ENCODE measurements around the gene DNM2. TPM values are rescaled to one million over a fixed set of nuclear protein-coding genes. Genes with fewer than 3 reads are reported as not detected.

DNM2 gene
- total RNA-seq, 4 donors from 2014 or later: 73.6 to 115 (median 93.7) TPM

- Histone ChIP-seq H3K4me1 (peaks cover 0 to 13% (median 0%) of the 10 kb centered on the region in 4 donors), H3K9me3 (no peaks in the 10 kb centered on the region), H3K4me3 (no peak overlapping the region), H3K27ac (replicated peaks in 1 of 4) (no peak overlapping the region), H3K36me3 (peaks cover 83 to 100% (median 99%) of the 10 kb centered on the region in 4 donors), H3K27me3 (no peaks in the 10 kb centered on the region)
- intact Hi-C loops (cut with DNase I): no loop called here
- TF ChIP-seq POLR2A (IDR thresholded peaks at IDR 0.05; ENCODE audit: low read depth) (no peak), EP300 (IDR thresholded peaks at IDR 0.05) (no peak), POLR2AphosphoS5 (IDR thresholded peaks at IDR 0.05) (no peak)
- TF ChIP-seq, protein P1, sequence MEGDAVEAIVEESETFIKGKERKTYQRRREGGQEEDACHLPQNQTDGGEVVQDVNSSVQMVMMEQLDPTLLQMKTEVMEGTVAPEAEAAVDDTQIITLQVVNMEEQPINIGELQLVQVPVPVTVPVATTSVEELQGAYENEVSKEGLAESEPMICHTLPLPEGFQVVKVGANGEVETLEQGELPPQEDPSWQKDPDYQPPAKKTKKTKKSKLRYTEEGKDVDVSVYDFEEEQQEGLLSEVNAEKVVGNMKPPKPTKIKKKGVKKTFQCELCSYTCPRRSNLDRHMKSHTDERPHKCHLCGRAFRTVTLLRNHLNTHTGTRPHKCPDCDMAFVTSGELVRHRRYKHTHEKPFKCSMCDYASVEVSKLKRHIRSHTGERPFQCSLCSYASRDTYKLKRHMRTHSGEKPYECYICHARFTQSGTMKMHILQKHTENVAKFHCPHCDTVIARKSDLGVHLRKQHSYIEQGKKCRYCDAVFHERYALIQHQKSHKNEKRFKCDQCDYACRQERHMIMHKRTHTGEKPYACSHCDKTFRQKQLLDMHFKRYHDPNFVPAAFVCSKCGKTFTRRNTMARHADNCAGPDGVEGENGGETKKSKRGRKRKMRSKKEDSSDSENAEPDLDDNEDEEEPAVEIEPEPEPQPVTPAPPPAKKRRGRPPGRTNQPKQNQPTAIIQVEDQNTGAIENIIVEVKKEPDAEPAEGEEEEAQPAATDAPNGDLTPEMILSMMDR (IDR thresholded peaks at IDR 0.05): no peak
- DNase-seq (ENCODE audit: extremely low spot score): no peak
- 88% methylated on average over 13 of the region's 15 CpGs for WGBS
These were observed 35.3 kb upstream of the DNM2 start for GRCh38 chr19:10682397-10683063.

DNA sequence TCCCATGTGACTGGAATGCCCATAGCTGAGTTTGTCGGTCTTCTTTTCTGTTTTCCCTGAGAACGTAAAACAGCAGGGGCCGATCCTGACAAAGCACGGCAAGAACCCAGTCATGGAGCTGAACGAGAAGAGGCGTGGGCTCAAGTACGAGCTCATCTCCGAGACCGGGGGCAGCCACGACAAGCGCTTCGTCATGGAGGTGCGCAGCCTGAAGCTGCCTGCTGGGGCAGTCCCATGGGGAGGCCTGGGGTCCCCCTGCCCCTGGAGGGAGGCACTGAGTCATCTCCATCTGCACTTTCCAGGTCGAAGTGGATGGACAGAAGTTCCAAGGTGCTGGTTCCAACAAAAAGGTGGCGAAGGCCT is 34.8 kb upstream of the DNM2 start:
- Histone ChIP-seq H3K9me3 (no peaks in the 10 kb centered on the region), H3K27ac (replicated peaks in 1 of 4) (no peak overlapping the region), H3K4me3 (no peak overlapping the region), H3K27me3 (no peaks in the 10 kb centered on the region), H3K36me3 (peaks cover 83 to 100% (median 99%) of the 10 kb centered on the region in 4 donors), H3K4me1 (peaks cover 0 to 14% (median 0%) of the 10 kb centered on the region in 4 donors)
- no peak for DNase-seq (ENCODE audit: extremely low spot score)
- intact Hi-C loops (cut with DNase I): no loop called here
- TF ChIP-seq EP300 (IDR thresholded peaks at IDR 0.05) (no peak), POLR2AphosphoS5 (IDR thresholded peaks at IDR 0.05) (no peak)
- 88% methylated on average over 14 of the region's 15 CpGs for WGBS

DNA sequence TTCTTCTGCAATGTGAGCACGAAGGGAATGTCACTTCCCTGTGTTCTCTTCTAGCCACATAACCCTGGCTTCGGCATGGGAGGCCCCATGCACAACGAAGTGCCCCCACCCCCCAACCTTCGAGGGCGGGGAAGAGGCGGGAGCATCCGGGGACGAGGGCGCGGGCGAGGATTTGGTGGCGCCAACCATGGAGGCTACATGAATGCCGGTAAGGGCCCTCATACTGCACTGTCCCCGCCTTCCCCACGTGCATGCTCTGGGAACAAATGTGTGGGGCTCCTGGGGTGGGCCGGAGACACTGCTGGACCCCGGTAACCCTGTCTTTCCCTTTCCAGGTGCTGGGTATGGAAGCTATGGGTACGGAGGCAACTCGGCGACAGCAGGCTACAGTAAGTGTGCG is 34.3 kb upstream of the DNM2 start:
- no peaks in the 10 kb centered on the region for H3K9me3 ChIP-seq
- no peak overlapping the region for H3K27ac ChIP-seq (replicated peaks in 1 of 4)
- intact Hi-C loops (cut with DNase I): no loop called here
- peaks cover 0 to 14% (median 0%) of the 10 kb centered on the region in 4 donors for H3K4me1 ChIP-seq
- no peak for TF ChIP-seq POLR2A (IDR thresholded peaks at IDR 0.05; ENCODE audit: low read depth)
- TF ChIP-seq, protein P1 (IDR thresholded peaks at IDR 0.05): no peak
- no peak for TF ChIP-seq POLR2AphosphoS5 (IDR thresholded peaks at IDR 0.05)
- H3K36me3 ChIP-seq: peaks cover 82 to 100% (median 99%) of the 10 kb centered on the region in 4 donors
- no peak for DNase-seq (ENCODE audit: extremely low spot score)
- H3K4me3 ChIP-seq: no peak overlapping the region
- H3K27me3 ChIP-seq: no peaks in the 10 kb centered on the region
- 89% methylated on average over 20 of the region's 21 CpGs for WGBS

GRCh38 chr19:10685210-10685609 is 32.7 kb upstream of the DNM2 start:
- intact Hi-C loops (cut with DNase I): no loop called here
- Histone ChIP-seq H3K36me3 (peaks cover 80 to 100% (median 99%) of the 10 kb centered on the region in 4 donors), H3K27me3 (no peaks in the 10 kb centered on the region), H3K27ac (replicated peaks in 1 of 4) (no peak overlapping the region), H3K9me3 (no peaks in the 10 kb centered on the region), H3K4me1 (peaks cover 2 to 14% (median 4%) of the 10 kb centered on the region in 4 donors), H3K4me3 (no peak overlapping the region)
- DNase-seq (ENCODE audit: extremely low spot score): no peak
- TF ChIP-seq, protein P1 (IDR thresholded peaks at IDR 0.05): no peak
- TF ChIP-seq EP300 (IDR thresholded peaks at IDR 0.05): no peak
- no peak for TF ChIP-seq POLR2AphosphoS5 (IDR thresholded peaks at IDR 0.05)
- no peak for TF ChIP-seq POLR2A (IDR thresholded peaks at IDR 0.05; ENCODE audit: low read depth)
- WGBS: 74% methylated on average over 5 of the region's 5 CpGs

DNA sequence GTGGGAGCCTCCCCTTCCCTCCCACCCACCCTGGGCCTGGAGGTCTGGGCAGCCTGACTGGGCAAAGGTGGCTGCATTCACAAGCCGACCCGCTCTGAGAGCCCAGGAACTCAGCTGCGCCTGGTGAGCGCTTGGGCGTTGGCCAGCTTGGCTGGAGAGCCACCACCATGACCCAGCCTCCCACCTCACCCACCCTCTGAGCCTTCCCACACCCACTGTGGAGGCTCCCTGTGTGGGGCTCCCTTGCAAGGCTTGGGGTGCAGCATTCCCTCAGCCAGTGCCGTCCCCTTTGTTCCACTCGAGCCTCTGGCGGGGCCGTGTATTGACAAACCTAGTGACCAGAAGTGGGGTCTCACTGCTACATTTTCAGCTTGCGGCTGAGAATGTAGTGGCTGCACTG is 31.7 kb upstream of the DNM2 start:
- Histone ChIP-seq H3K36me3 (peaks cover 73 to 100% (median 99%) of the 10 kb centered on the region in 4 donors), H3K27me3 (no peaks in the 10 kb centered on the region), H3K9me3 (no peaks in the 10 kb centered on the region), H3K4me1 (peaks cover 7 to 14% (median 10%) of the 10 kb centered on the region in 4 donors), H3K4me3 (no peak overlapping the region), H3K27ac (replicated peaks in 1 of 4) (no peak overlapping the region)
- intact Hi-C loops (cut with DNase I): no loop called here
- TF ChIP-seq POLR2A (IDR thresholded peaks at IDR 0.05; ENCODE audit: low read depth): no peak
- no peak for TF ChIP-seq EP300 (IDR thresholded peaks at IDR 0.05)
- TF ChIP-seq, protein P1 (IDR thresholded peaks at IDR 0.05): no peak
- TF ChIP-seq POLR2AphosphoS5 (IDR thresholded peaks at IDR 0.05): no peak
- DNase-seq (ENCODE audit: extremely low spot score): no peak
- 94% methylated on average over 3 of the region's 10 CpGs for WGBS
